Measurements from ENCODE around the gene RXRG.

RXRG gene

GRCh38 chr1:165364568-165365133 lies 80.3 kb downstream of the RXRG start:
- DNase-seq: no peak

- no peak for DNase-seq
Measured at GRCh38 chr1:165356876-165357275, 88.0 kb downstream of the RXRG start.

- DNase-seq: no peak
Measured at GRCh38 chr1:165355977-165356811, 88.7 kb downstream of the RXRG start, which contains the start of gene LMX1A. TSS of gene LMX1A (minus strand) at chr1:165356715. CDS start at chr1:165355559, 1,156 bp downstream.

- DNase-seq: no peak
Measured at GRCh38 chr1:165355139-165355976, 89.6 kb downstream of the RXRG start.

- no peak for DNase-seq
Measured at GRCh38 chr1:165354739-165355138, 90.2 kb downstream of the RXRG start.

- no peak for DNase-seq
Measured at GRCh38 chr1:165353731-165354671, 90.9 kb downstream of the RXRG start.

GRCh38 chr1:165352442-165353293 lies 92.3 kb downstream of the RXRG start:
- DNase-seq: no peak

- DNase-seq: no peak
Measured at GRCh38 chr1:165351863-165352441, 93.0 kb downstream of the RXRG start.
